LNCaP clone FGC (cell line): ENCODE data around the gene ATF6B.

ENCODE experiments used
- DNase-seq: peaks from one replicate; pipeline ENCODE4 v3.0.0-alpha.2; 2011; ENCODE audit warnings: low read depth
- H3K4me3 ChIP-seq: 2 replicates; pipeline ENCODE4 v1.5.1; 2011; ENCODE audit warnings: mild to moderate bottlenecking, low read depth, low read length, control low read depth
- TF ChIP-seq, protein P1 (sequence below): IDR thresholded peaks from 2 replicates; pipeline ENCODE4 v1.5.1; 2012; ENCODE audit warnings: mild to moderate bottlenecking; ENCODE audit not compliant: control insufficient read depth, insufficient read depth; ENCODE audit errors: extremely low read depth

ATF6B gene

GRCh38 chr6:32110632-32111031 lies 17.4 kb downstream of the ATF6B start:
- no peak for DNase-seq
- no peak overlapping the region for H3K4me3 ChIP-seq
- TF ChIP-seq, protein P1, sequence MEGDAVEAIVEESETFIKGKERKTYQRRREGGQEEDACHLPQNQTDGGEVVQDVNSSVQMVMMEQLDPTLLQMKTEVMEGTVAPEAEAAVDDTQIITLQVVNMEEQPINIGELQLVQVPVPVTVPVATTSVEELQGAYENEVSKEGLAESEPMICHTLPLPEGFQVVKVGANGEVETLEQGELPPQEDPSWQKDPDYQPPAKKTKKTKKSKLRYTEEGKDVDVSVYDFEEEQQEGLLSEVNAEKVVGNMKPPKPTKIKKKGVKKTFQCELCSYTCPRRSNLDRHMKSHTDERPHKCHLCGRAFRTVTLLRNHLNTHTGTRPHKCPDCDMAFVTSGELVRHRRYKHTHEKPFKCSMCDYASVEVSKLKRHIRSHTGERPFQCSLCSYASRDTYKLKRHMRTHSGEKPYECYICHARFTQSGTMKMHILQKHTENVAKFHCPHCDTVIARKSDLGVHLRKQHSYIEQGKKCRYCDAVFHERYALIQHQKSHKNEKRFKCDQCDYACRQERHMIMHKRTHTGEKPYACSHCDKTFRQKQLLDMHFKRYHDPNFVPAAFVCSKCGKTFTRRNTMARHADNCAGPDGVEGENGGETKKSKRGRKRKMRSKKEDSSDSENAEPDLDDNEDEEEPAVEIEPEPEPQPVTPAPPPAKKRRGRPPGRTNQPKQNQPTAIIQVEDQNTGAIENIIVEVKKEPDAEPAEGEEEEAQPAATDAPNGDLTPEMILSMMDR: no peak

GRCh38 chr6:32109765-32110160 lies 18.3 kb downstream of the ATF6B start:
- DNase-seq: no peak

DNA sequence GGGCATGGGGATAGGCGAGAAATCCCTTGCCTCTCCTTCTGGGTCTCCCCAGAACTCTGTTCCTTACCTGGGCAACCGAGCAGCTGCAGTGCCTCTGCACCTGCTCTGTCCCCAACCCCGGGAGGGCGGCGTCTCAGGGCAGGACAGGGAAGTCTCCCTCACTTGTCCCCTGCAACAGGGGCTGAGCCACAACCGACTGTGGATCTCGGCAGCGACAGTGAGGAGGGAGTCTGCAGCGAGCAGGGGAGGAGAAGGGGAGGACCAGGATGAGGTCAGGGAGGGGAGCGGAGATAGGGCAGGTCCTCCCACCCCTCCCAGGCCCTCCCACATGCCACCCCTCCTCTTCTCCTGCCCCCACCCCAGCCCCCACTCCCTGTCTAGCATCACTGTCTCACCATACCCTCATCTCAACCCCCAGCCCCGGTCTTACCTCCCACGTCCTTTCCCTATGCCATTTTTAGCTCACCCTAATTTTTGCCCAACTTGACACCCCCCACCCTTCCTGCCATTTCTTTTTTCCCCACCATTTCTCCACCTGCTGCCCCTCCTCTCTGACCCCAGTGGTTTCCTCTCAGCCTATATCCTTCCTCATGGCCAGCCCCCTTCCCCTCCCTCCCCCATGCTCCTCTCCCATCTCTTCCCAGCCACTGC lies 18.8 kb downstream of the ATF6B start, which contains the start of gene TNXB:
TSS of gene TNXB (minus strand) at position 225 of the 651 bp plus-strand sequence. CDS start 11,140 bp downstream, outside the sequence.
- TF ChIP-seq, protein P1: no peak
- DNase-seq: no peak
- H3K4me3 ChIP-seq: no peak within 1 kb of the TSS

More at GRCh38 chr6:32109765-32110160, 18.3 kb downstream of the ATF6B start:
- H3K4me3 ChIP-seq: no peak overlapping the region
- TF ChIP-seq, protein P1: no peak

DNA sequence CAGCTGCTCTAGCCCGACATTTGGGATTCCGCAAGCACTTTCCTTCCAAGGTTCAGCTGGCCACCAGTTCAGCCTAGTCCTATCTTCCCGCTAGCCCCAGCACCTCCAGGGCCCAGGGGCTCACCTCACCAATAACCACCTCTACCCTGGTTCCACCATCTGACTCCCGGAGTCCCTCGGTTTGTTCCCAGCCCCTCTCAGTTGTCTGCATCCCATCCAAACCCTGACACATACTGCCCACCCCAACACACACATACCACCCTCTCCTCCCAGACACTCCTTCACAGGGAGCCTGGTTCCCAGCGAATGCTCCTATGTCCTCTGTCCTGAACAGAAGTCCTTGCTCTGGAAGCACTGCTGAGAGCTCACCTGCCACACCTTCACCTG lies 19.3 kb downstream of the ATF6B start:
- DNase-seq: no peak
- TF ChIP-seq, protein P1: no peak

GRCh38 chr6:32108094-32108627 lies 19.9 kb downstream of the ATF6B start:
- no peak for DNase-seq
- no peak overlapping the region for H3K4me3 ChIP-seq
- TF ChIP-seq, protein P1: no peak

More for the DNA sequence above, 19.3 kb downstream of the ATF6B start:
- H3K4me3 ChIP-seq: no peak overlapping the region

GRCh38 chr6:32107406-32107805 lies 20.6 kb downstream of the ATF6B start:
- DNase-seq: no peak
- TF ChIP-seq, protein P1: no peak
- H3K4me3 ChIP-seq: no peak overlapping the region
